ENCODE measurements around the gene PTPRCAP. TPM values are rescaled to one million over a fixed set of nuclear protein-coding genes. Genes with fewer than 3 reads are reported as not detected.
A peak's percentile ranks its signal among the peaks of the same experiment; 100 is the strongest.

Gene PTPRCAP
- total and polyA plus RNA-seq, 9 of the 15 experiments (the other 6 are each of a cell fraction or from before 2014, with no cell fraction given): 0.22 to 2.0 (median 1.1) TPM; not detected in 4

DNA sequence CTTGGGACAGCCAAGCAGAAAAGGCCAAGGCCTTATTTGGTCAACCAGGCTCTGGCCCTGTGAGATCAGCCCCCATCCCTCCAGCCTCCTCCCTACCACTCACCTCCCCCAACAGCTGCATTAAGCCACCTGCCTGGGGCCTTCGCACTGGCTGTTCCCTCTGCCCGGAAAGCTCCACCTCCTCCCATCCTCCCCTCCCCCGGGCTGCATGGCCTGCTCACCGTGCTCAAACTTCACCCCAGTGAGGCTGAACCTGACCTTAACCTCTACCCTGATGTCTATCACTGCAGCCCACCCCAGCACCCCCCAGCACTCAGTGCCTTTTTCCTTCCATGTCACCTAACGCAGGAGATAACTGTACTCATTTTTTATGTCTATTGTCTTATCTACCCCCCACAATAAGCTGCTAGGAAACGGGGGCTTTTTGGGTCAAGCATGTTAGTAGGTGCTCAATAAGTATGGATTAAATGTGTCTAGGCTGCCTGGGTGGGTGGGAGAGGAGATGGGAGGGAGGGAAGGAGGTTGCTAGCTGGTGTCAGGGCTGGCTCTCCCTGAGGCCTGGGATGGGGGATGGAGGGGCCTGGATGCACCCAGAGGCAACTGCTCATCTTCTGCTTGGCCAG lies 912 bp downstream of the PTPRCAP start (continued):
- TF ChIP-seq NCOA4 (IDR thresholded peaks at IDR 0.05; ENCODE audit: partially characterized antibody) (no peak), RBM25 (IDR thresholded peaks at IDR 0.05; ENCODE audit: low read depth, low read length, severe bottlenecking) (no peak), ARHGAP35 (IDR thresholded peaks at IDR 0.05; ENCODE audit: partially characterized antibody) (no peak), ZNF124 (CRISPR knock-in tag; IDR thresholded peaks at IDR 0.05) (no peak), ZFP30 (CRISPR knock-in tag; IDR thresholded peaks at IDR 0.05; ENCODE audit: borderline replicate concordance) (no peak), ZNF354B (CRISPR knock-in tag; IDR thresholded peaks at IDR 0.05) (no peak), BHLHE40 (IDR thresholded peaks at IDR 0.05; ENCODE audit: low read length) (no peak), ZNF445 (CRISPR knock-in tag; IDR thresholded peaks at IDR 0.05; ENCODE audit: low read depth) (no peak), FOXK2 (conservative IDR thresholded peaks at IDR 0.05 in 1 of 2, IDR thresholded peaks at IDR 0.05 in 1 of 2; ENCODE audit: low read depth in 2 of 2) (0 out of 4 replicates have a peak, but pooled peaks of 1 of the 2 experiments have one; percentile 22), CCNT2 (IDR thresholded peaks at IDR 0.05; ENCODE audit: borderline replicate concordance, extremely low read depth, insufficient read length, low read depth, low read length) (no peak), ZNF274 (IDR thresholded peaks at IDR 0.05; ENCODE audit: borderline replicate concordance, low read depth, low read length) (no peak), ZNF507 (tag; conservative IDR thresholded peaks at IDR 0.05) (no peak), SETDB1 (IDR thresholded peaks at IDR 0.05; ENCODE audit: low read length) (no peak), ZNF121 (CRISPR knock-in tag; conservative IDR thresholded peaks at IDR 0.05) (no peak), ETV1 (tag; conservative IDR thresholded peaks at IDR 0.05; ENCODE audit: low read depth) (peak; percentile 65), PTBP1 (IDR thresholded peaks at IDR 0.05; ENCODE audit: low read depth, low read length) (no peak)
- TF ChIP-seq, protein P1, sequence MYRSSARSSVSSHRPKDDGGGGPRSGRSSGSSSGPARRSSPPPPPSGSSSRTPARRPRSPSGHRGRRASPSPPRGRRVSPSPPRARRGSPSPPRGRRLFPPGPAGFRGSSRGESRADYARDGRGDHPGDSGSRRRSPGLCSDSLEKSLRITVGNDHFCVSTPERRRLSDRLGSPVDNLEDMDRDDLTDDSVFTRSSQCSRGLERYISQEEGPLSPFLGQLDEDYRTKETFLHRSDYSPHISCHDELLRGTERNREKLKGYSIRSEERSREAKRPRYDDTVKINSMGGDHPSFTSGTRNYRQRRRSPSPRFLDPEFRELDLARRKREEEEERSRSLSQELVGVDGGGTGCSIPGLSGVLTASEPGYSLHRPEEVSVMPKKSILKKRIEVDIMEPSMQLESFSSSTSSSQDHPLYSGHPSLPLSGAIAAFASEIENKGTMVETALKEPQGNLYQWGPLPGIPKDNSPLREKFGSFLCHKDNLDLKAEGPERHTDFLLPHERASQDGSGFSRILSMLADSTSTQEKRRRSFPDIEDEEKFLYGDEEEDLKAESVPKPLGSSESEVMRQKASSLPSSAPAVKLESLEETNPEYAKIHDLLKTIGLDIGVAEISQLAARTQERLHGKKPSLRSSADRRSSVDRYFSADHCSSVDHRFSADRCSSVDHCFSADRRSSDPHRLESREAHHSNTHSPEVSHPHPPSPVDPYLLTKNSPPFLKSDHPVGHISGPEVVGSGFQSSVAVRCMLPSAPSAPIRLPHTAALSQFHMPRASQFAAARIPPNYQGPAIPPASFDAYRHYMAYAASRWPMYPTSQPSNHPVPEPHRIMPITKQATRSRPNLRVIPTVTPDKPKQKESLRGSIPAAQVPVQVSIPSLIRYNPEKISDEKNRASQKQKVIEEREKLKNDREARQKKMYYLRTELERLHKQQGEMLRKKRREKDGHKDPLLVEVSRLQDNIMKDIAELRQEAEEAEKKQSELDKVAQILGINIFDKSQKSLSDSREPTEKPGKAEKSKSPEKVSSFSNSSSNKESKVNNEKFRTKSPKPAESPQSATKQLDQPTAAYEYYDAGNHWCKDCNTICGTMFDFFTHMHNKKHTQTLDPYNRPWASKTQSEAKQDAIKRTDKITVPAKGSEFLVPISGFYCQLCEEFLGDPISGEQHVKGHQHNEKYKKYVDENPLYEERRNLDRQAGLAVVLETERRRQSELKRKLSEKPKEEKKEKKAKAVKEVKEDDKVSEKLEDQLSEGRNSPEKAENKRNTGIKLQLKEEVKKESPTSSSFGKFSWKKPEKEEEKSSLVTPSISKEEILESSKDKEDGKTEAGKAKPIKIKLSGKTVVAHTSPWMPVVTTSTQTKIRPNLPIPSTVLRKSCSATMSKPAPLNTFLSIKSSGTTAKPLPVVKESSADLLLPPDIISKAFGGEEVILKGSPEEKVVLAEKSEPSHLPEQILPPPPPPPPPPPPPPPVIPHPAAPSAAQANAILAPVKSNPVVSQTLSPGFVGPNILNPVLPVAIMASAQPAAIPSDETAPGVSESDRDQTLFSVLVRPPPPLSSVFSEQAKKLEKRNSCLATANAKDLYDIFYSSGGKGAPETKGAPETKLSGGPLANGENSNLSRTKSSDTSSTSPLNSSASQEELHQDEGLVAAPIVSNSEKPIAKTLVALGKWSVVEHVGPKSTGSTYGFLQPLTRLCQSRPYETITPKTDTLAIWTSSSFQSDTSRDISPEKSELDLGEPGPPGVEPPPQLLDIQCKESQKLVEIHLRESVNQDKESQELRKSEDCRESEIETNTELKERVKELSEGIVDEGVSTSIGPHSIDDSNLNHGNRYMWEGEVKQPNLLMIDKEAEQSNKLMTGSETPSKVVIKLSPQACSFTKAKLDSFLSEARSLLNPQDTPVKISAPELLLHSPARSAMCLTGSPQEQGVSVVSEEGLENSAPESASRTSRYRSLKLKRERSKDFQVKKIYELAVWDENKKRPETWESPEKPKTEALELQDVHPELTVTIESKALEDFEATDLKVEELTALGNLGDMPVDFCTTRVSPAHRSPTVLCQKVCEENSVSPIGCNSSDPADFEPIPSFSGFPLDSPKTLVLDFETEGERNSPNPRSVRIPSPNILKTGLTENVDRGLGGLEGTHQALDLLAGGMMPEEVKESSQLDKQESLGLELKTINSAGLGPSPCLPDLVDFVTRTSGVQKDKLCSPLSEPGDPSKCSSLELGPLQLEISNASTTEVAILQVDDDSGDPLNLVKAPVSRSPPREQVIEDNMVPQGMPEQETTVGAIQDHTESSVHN (IDR thresholded peaks at IDR 0.05; ENCODE audit: borderline replicate concordance in 1 of 2, low read depth in 1 of 2): no peak
- TF ChIP-seq, protein P2, sequence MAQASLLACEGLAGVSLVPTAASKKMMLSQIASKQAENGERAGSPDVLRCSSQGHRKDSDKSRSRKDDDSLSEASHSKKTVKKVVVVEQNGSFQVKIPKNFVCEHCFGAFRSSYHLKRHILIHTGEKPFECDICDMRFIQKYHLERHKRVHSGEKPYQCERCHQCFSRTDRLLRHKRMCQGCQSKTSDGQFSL (CRISPR knock-in tag; IDR thresholded peaks at IDR 0.05): peak; percentile 72
- TF ChIP-seq, protein P2 (tag; IDR thresholded peaks at IDR 0.05): no peak
